Neural cell (in vitro differentiated cells): ENCODE measurements around the gene ZCRB1. TPM values are rescaled to one million over a fixed set of nuclear protein-coding genes. Genes with fewer than 3 reads are reported as not detected.

Experiments used
- H2AFZ ChIP-seq: fragments of 200-600, 300-800 bp; sonication (generic), shearing (Covaris generic); 2 replicates; pipeline ENCODE4 v1.6.0; 2014; ENCODE audit warnings: low read depth, mild to moderate bottlenecking, antibody characterized with exemption, low read length, moderate library complexity
- H3F3A ChIP-seq: fragments of 200-600 bp; shearing (Covaris generic); 2 replicates; pipeline ENCODE4 v1.6.1; 2016; ENCODE audit warnings: mild to moderate bottlenecking, moderate library complexity, mixed read lengths, antibody characterized with exemption, low read length; ENCODE audit not compliant: insufficient read depth, poor library complexity, severe bottlenecking
- H3K27ac ChIP-seq: fragments of 200-600, 300-800 bp; sonication (generic), shearing (Covaris generic); 2 replicates; pipeline ENCODE4 v1.5.1; 2014; ENCODE audit warnings: mild to moderate bottlenecking, low read length, moderate library complexity
- H3K27me3 ChIP-seq: fragments of 300-800, 200-600 bp; sonication (generic), shearing (Covaris generic); 2 replicates; pipeline ENCODE4 v1.6.0; 2014; ENCODE audit warnings: mild to moderate bottlenecking, low read depth, low read length, moderate library complexity; ENCODE audit not compliant: insufficient read depth
- H3K36me3 ChIP-seq: fragments of 300-800, 200-600 bp; sonication (generic), shearing (Covaris generic); 2 replicates; pipeline ENCODE4 v1.5.1; 2014; ENCODE audit warnings: mild to moderate bottlenecking, antibody characterized with exemption, low read length, moderate library complexity; ENCODE audit not compliant: insufficient read depth
- H3K4me2 ChIP-seq: fragments of 300-800, 200-600 bp; sonication (generic), shearing (Covaris generic); 2 replicates; pipeline ENCODE4 v1.6.0; 2014; ENCODE audit warnings: mild to moderate bottlenecking, low read length
- H3K4me3 ChIP-seq: fragments of 300-800, 200-600 bp; sonication (generic), shearing (Covaris generic); 2 replicates; pipeline ENCODE4 v1.5.1; 2014; ENCODE audit warnings: mild to moderate bottlenecking, low read length, moderate library complexity
- H3K79me2 ChIP-seq: fragments of 200-600 bp; shearing (Covaris generic); replicated peaks from 2 replicates; pipeline ENCODE4 v1.6.0; 2014; ENCODE audit warnings: mild to moderate bottlenecking, low read length, moderate library complexity; ENCODE audit not compliant: insufficient read depth
- H3K9ac ChIP-seq: fragments of 300-800, 200-600 bp; sonication (generic), shearing (Covaris generic); 2 replicates; pipeline ENCODE4 v1.6.1; 2016; ENCODE audit warnings: mild to moderate bottlenecking, low read length, mixed read lengths
- H3K9me2 ChIP-seq: fragments of 200-600 bp; shearing (Covaris generic); 2 replicates; pipeline ENCODE4 v1.6.1; 2016; ENCODE audit warnings: mild to moderate bottlenecking, low read length, mixed read lengths; ENCODE audit not compliant: insufficient read depth
- H3K9me3 ChIP-seq: fragments of 200-600, 300-800 bp; sonication (generic), shearing (Covaris generic); 2 replicates; pipeline ENCODE4 v1.6.1; 2016; ENCODE audit warnings: mild to moderate bottlenecking, mixed run types, low read length, moderate library complexity, mixed read lengths
- H4K20me1 ChIP-seq: fragments of 200-600 bp; shearing (Covaris generic); 2 replicates; pipeline ENCODE4 v1.6.1; 2016; ENCODE audit warnings: mild to moderate bottlenecking, mixed run types; ENCODE audit not compliant: insufficient read depth
- CTCF ChIP-seq: fragments of 450-650 bp; IDR thresholded peaks from 2 replicates; pipeline ENCODE4 v1.5.1; 2014; ENCODE audit warnings: antibody characterized with exemption, mild to moderate bottlenecking, moderate library complexity; ENCODE audit not compliant: poor library complexity, severe bottlenecking
- EP300 ChIP-seq: fragments of 450-650 bp; conservative IDR thresholded peaks from 2 replicates; pipeline ENCODE4 v1.6.1; 2014; ENCODE audit warnings: antibody characterized with exemption, mild to moderate bottlenecking, moderate library complexity; ENCODE audit not compliant: poor library complexity, severe bottlenecking
- EZH2 ChIP-seq: fragments of 200-600, 300-800 bp; shearing (Covaris generic), sonication (generic); IDR thresholded peaks from 2 replicates; pipeline ENCODE4 v1.6.1; 2014; ENCODE audit warnings: antibody characterized with exemption, low read length, borderline replicate concordance, mild to moderate bottlenecking; ENCODE audit not compliant: insufficient read depth, poor library complexity, severe bottlenecking
- MXI1 ChIP-seq: fragments of 450-650 bp; conservative IDR thresholded peaks from 2 replicates; pipeline ENCODE4 v1.6.1; 2014; ENCODE audit warnings: antibody characterized with exemption, mild to moderate bottlenecking; ENCODE audit not compliant: poor library complexity, severe bottlenecking
- POLR2AphosphoS5 ChIP-seq: IDR thresholded peaks from 2 replicates; pipeline ENCODE4 v1.6.1; 2012
- RAD21 ChIP-seq: fragments of 450-650 bp; conservative IDR thresholded peaks from 2 replicates; pipeline ENCODE4 v1.6.1; 2014; ENCODE audit warnings: antibody characterized with exemption, mild to moderate bottlenecking, moderate library complexity
- REST ChIP-seq: IDR thresholded peaks from 2 replicates; pipeline ENCODE4 v1.6.1; 2012; ENCODE audit warnings: borderline replicate concordance
- SMC3 ChIP-seq: fragments of 450-650 bp; conservative IDR thresholded peaks from 2 replicates; pipeline ENCODE4 v1.6.1; 2014; ENCODE audit warnings: antibody characterized with exemption, mild to moderate bottlenecking, moderate library complexity; ENCODE audit not compliant: poor library complexity
- TAF1 ChIP-seq: IDR thresholded peaks from 2 replicates; pipeline ENCODE4 v1.6.1; 2012; ENCODE audit warnings: low read depth
- polyA plus RNA-seq: library from polyadenylated mRNA; depleted of rRNA; stranded (reverse); fragments of >200 nt; gene quantifications from 2 replicates; pipeline ENCODE4 v1.2.3, GENCODE V29; 2014

ZCRB1 gene
- polyA plus RNA-seq, 1 donor from 2014 or later: 83.9 TPM

GRCh38 chr12:42308390-42308789, 17.5 kb downstream of the ZCRB1 start:
- Histone ChIP-seq H3K36me3 (no peaks in the 10 kb centered on the region), H4K20me1 (no peaks in the 10 kb centered on the region), H2AFZ (no peak overlapping the region), H3K27ac (no peak overlapping the region), H3K4me2 (no peak overlapping the region), H3K79me2 (no peaks in the 10 kb centered on the region), H3K9me3 (no peaks in the 10 kb centered on the region), H3K4me3 (no peak overlapping the region), H3K27me3 (no peaks in the 10 kb centered on the region), H3K9ac (no peak overlapping the region), H3K9me2 (no peaks in the 10 kb centered on the region), H3F3A (no peaks in the 10 kb centered on the region)
- TF ChIP-seq EP300 (no peak), POLR2AphosphoS5 (no peak), CTCF (no peak), MXI1 (no peak), REST (no peak), TAF1 (no peak), SMC3 (no peak), EZH2 (no peak), RAD21 (no peak)

- no peaks in the 10 kb centered on the region for H3K27me3 ChIP-seq
- H3K4me2 ChIP-seq: no peak overlapping the region
- H3K79me2 ChIP-seq: no peaks in the 10 kb centered on the region
- H3K36me3 ChIP-seq: no peaks in the 10 kb centered on the region
- TF ChIP-seq MXI1: no peak
- no peak for TF ChIP-seq SMC3
- H2AFZ ChIP-seq: no peak overlapping the region
- H3K4me3 ChIP-seq: no peak overlapping the region
- no peak overlapping the region for H3K9ac ChIP-seq
- H4K20me1 ChIP-seq: no peaks in the 10 kb centered on the region
- H3F3A ChIP-seq: no peaks in the 10 kb centered on the region
- H3K9me3 ChIP-seq: no peaks in the 10 kb centered on the region
- no peak overlapping the region for H3K27ac ChIP-seq
- H3K9me2 ChIP-seq: no peaks in the 10 kb centered on the region
These were observed 19.6 kb downstream of the ZCRB1 start for GRCh38 chr12:42306297-42306696.
